Ascending aorta (tissue), 2 donors: ENCODE results near the gene EGLN3. TPM values are rescaled to one million over a fixed set of nuclear protein-coding genes. Genes with fewer than 3 reads are reported as not detected.

Experiments
- DNase-seq, 2 donors: peaks; one replicate each; pipeline ENCODE4 v3.0.0-alpha.2; 2019; ENCODE audit warnings: low spot score in 2 of 2
- H3K27ac ChIP-seq, 2 donors: fragments of 200-600 bp; sonication (generic); one replicate each; pipeline ENCODE4 v1.5.1; 2016 to 2017; ENCODE audit warnings: mild to moderate bottlenecking in 1 of 2
- H3K27me3 ChIP-seq: fragments of 200-600 bp; sonication (generic); one replicate; pipeline ENCODE4 v1.5.1; 2017
- H3K36me3 ChIP-seq, 2 donors: fragments of 200-600 bp; sonication (generic); one replicate each; pipeline ENCODE4 v1.5.1; 2016
- H3K4me1 ChIP-seq, 2 donors: fragments of 200-600 bp; sonication (generic); one replicate each; pipeline ENCODE4 v1.5.1; 2016 to 2017; ENCODE audit warnings: mild to moderate bottlenecking in 1 of 2
- H3K4me3 ChIP-seq, 2 donors: fragments of 200-600 bp; sonication (generic); one replicate each; pipeline ENCODE4 v1.5.1; 2016 to 2017; ENCODE audit warnings: mild to moderate bottlenecking in 1 of 2
- H3K9me3 ChIP-seq, 2 donors: fragments of 200-600 bp; sonication (generic); one replicate each; pipeline ENCODE4 v1.5.1; 2016
- intact Hi-C: fragments of 100-400 bp; cut with DNase I; formaldehyde crosslinking; loops from one replicate; pipeline ENCODE4 v1.15.1; 2023
- total RNA-seq: library from RNA; depleted of rRNA; stranded (reverse); fragments of >200 nt; gene quantifications from one replicate; pipeline ENCODE4 v1.1.0, GENCODE V29; 2016
- TF ChIP-seq, protein P1 (sequence below), 3 experiments: fragments of 200-600 bp in 2 of 3; fragments of 450-650 bp in 1 of 3; sonication (generic) in 2 of 3; IDR thresholded peaks; one replicate each; pipeline ENCODE4 v1.5.1; 2016 to 2019; ENCODE audit warnings: antibody characterized with exemption in 3 of 3, mild to moderate bottlenecking in 1 of 3, moderate library complexity in 1 of 3

The EGLN3 gene
- total RNA-seq, 1 donor from 2014 or later = 5.9 TPM

DNA sequence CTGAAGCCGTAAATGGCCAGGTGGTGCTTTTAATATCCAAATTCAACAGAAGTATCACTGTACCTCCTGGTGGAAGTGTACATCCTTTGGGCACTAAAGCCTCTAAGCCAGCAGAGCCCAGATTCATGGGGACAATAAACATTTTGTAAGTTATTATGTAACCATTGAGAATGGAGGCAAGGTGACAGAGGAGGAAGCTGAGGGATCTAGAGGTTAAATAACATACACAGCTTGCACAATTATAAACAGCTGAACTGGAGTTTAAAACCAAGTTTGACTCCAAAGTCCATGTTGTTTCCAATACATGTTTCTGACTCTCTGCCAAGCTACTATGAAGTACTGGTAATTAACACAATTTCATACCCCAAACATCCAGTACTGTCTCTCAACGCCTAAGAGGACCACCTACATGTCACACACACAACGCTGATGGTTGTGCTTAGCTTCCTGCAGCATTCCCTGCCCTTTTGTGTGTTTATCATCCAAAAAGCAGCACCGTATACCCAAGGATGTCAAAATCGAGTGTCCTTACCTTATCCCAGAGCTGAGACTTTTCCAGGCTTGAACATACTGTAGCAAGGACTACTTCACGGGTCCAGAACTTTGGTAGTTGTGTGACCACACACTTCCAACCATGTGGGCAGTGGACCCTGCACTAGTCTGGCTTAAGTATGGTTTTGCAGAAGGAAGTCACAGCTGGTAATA is 41.3 kb downstream of the EGLN3 start:
- intact Hi-C loops = no loop called here
- no peak overlapping the region for H3K4me3 ChIP-seq

DNA sequence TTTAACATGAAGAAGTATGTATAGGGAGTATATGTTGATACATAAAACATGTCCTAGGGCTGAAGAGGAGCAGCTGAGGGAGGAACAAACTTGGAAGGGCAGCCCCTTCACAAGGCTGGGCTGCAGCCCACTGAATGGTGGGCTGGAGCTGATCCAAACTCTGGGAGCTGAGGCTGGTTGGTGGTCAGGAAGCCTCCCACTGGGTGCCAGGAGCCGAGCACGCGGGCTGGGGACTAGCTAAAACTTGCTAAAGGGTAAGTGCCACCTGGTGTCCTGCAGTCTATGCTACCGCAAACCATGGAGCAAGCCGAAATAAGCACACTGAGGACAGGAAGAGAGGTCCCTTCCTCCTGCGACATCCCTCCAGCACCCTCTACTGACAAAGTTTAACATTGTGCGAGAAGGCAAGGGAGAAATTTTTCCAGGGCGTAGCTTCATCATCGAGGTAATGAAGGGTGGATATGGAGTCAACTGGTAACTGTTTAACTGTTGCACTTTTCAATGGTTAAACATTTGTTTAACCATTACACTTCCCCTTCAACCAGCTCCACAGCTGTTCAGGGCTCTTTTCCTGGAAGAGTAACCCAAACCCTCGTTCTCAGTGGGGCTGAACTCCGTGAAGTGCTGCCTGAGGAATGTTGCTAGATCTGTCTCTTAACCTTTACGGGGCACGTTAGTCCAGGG is 42.2 kb downstream of the EGLN3 start:
- intact Hi-C loops = no loop called here
- no peaks in the 10 kb centered on the region for H3K36me3 ChIP-seq
- no peaks in the 10 kb centered on the region for H3K9me3 ChIP-seq
- H3K27me3 ChIP-seq = no peaks in the 10 kb centered on the region
- no peak overlapping the region for H3K27ac ChIP-seq
- H3K4me1 ChIP-seq = no peaks in the 10 kb centered on the region
- DNase-seq = no peak
- no peak overlapping the region for H3K4me3 ChIP-seq
- TF ChIP-seq, protein P1, sequence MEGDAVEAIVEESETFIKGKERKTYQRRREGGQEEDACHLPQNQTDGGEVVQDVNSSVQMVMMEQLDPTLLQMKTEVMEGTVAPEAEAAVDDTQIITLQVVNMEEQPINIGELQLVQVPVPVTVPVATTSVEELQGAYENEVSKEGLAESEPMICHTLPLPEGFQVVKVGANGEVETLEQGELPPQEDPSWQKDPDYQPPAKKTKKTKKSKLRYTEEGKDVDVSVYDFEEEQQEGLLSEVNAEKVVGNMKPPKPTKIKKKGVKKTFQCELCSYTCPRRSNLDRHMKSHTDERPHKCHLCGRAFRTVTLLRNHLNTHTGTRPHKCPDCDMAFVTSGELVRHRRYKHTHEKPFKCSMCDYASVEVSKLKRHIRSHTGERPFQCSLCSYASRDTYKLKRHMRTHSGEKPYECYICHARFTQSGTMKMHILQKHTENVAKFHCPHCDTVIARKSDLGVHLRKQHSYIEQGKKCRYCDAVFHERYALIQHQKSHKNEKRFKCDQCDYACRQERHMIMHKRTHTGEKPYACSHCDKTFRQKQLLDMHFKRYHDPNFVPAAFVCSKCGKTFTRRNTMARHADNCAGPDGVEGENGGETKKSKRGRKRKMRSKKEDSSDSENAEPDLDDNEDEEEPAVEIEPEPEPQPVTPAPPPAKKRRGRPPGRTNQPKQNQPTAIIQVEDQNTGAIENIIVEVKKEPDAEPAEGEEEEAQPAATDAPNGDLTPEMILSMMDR (IDR thresholded peaks at IDR 0.05) = no peak

More for the DNA sequence above, 41.3 kb downstream of the EGLN3 start:
- Histone ChIP-seq H3K9me3 (no peaks in the 10 kb centered on the region), H3K27me3 (no peaks in the 10 kb centered on the region), H3K4me1 (no peaks in the 10 kb centered on the region), H3K27ac (no peak overlapping the region), H3K36me3 (no peaks in the 10 kb centered on the region)
- TF ChIP-seq, protein P1 (IDR thresholded peaks at IDR 0.05) = no peak
- no peak for DNase-seq

DNA sequence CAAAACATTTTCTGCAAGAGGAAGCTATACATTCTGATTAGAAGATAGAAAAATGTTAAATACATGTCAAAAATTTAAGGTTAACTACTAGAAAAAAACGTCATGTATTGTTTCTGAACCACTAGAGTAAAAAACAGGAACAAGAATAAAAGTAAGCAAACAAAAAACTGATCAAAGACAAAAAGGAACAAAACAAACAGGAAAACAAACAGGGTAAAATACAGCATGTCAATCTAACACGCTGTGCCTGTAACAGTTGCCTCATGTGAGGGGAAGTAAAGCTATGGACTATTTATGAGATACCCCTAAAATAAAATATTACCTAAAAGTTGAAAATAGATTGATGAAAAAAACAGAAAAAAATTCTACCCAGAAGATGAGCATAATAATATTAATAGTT is 43.9 kb downstream of the EGLN3 start:
- no peak for DNase-seq
- Histone ChIP-seq H3K4me3 (no peak overlapping the region), H3K27me3 (no peaks in the 10 kb centered on the region), H3K27ac (no peak overlapping the region), H3K36me3 (no peaks in the 10 kb centered on the region), H3K4me1 (no peaks in the 10 kb centered on the region), H3K9me3 (no peaks in the 10 kb centered on the region)
- intact Hi-C loops = no loop called here
- TF ChIP-seq, protein P1 (IDR thresholded peaks at IDR 0.05) = no peak

DNA sequence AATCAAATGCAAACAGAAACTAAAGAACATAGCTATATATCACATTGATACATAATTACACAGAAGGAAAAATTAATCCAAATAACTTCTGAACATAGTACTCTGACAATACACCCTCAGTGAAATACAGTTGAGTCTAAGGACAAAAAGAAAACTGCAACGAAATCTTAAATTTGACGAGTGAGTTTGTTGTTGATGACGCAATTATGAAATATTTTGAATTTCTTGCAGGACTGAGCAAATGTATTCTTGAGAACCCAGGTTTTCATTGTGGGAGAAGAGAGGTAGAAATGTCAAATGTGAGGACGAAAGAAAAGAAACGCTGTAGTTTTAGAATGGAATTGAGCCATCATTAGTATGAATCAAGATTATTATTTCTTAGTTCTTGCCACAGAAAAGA is 46.3 kb downstream of the EGLN3 start:
- intact Hi-C loops = no loop called here
- TF ChIP-seq, protein P1 (IDR thresholded peaks at IDR 0.05) = no peak
- Histone ChIP-seq H3K27ac (no peak overlapping the region), H3K36me3 (no peaks in the 10 kb centered on the region), H3K9me3 (no peaks in the 10 kb centered on the region), H3K4me1 (no peaks in the 10 kb centered on the region), H3K4me3 (no peak overlapping the region), H3K27me3 (no peaks in the 10 kb centered on the region)
- DNase-seq = no peak

DNA sequence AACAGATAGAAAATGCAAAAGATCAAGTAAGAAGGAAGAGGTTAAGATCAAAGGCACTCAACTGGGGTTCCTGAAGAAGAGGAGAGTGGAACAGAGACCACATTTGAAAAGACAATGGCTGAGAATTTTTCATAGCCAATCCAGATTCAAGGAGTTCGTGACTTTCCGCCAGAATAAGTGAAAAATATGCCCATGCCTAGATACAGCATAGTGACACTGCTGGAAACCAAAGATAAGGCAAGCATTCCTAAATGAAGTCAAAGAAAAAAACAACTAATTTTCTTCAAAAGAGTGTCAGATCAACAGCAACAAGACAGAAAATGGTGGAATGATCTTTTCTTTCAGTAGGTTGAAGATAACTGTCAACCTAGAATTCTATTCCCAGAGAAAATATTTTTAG is 47.5 kb downstream of the EGLN3 start:
- Histone ChIP-seq H3K9me3 (no peaks in the 10 kb centered on the region), H3K4me1 (no peaks in the 10 kb centered on the region), H3K36me3 (no peaks in the 10 kb centered on the region), H3K27me3 (no peaks in the 10 kb centered on the region), H3K27ac (no peak overlapping the region), H3K4me3 (no peak overlapping the region)
- DNase-seq = no peak
- intact Hi-C loops = no loop called here
- TF ChIP-seq, protein P1 (IDR thresholded peaks at IDR 0.05) = no peak
